ENCODE measurements around the gene PALD1.

PALD1 gene

GRCh38 chr10:70492786-70493659 is 14.5 kb downstream of the PALD1 start:
- no peaks in the 10 kb centered on the region for H3K27me3 ChIP-seq (ENCODE audit: insufficient read depth, poor library complexity, severe bottlenecking)
- TF ChIP-seq SPI1 (IDR thresholded peaks at IDR 0.05; ENCODE audit: borderline replicate concordance, low read depth) = peak; percentile 100
- TF ChIP-seq POLR2AphosphoS5 (IDR thresholded peaks at IDR 0.05; ENCODE audit: low read depth) = peak; percentile 64
- no peak for TF ChIP-seq CTCF (IDR thresholded peaks at IDR 0.05; ENCODE audit: insufficient read depth, low read length)
- no peak overlapping the region for H3K4me3 ChIP-seq (replicated peaks; ENCODE audit: insufficient read depth, low read length)
- peak overlapping the region; percentile 87 for H3K27ac ChIP-seq (replicated peaks)
- peak in 1 of 2 experiments; percentile 94 for DNase-seq (ENCODE audit: low read depth in 1 of 2, low spot score in 1 of 2)

GRCh38 chr10:70493660-70494234 is 15.2 kb downstream of the PALD1 start:
- DNase-seq (ENCODE audit: low read depth in 1 of 2, low spot score in 1 of 2) = peak in 1 of 2 experiments; percentile 84
- H3K4me3 ChIP-seq (replicated peaks; ENCODE audit: insufficient read depth, low read length) = no peak overlapping the region

GRCh38 chr10:70494536-70494935 is 16.0 kb downstream of the PALD1 start:
- H3K4me3 ChIP-seq (replicated peaks; ENCODE audit: insufficient read depth, low read length) = no peak overlapping the region
- TF ChIP-seq CTCF (IDR thresholded peaks at IDR 0.05; ENCODE audit: insufficient read depth, low read length) (no peak), POLR2AphosphoS5 (IDR thresholded peaks at IDR 0.05; ENCODE audit: low read depth) (peak; percentile 23; the same call in 1 of the 2 replicates), GABPA (IDR thresholded peaks at IDR 0.05; ENCODE audit: low read depth) (0 out of 2 replicates have a peak, but pooled peaks have one; percentile 20)
- peak overlapping the region; percentile 87 for H3K27ac ChIP-seq (replicated peaks)
- peak in 1 of 2 experiments; percentile 73 for DNase-seq (ENCODE audit: low read depth in 1 of 2, low spot score in 1 of 2)
- H3K27me3 ChIP-seq (ENCODE audit: insufficient read depth, poor library complexity, severe bottlenecking) = no peaks in the 10 kb centered on the region

More at GRCh38 chr10:70493660-70494234, 15.2 kb downstream of the PALD1 start:
- Histone ChIP-seq H3K27me3 (ENCODE audit: insufficient read depth, poor library complexity, severe bottlenecking) (no peaks in the 10 kb centered on the region), H3K27ac (replicated peaks) (peak overlapping the region; percentile 87)
- TF ChIP-seq SPI1 (IDR thresholded peaks at IDR 0.05; ENCODE audit: borderline replicate concordance, low read depth) = no peak
- TF ChIP-seq CTCF (IDR thresholded peaks at IDR 0.05; ENCODE audit: insufficient read depth, low read length) = no peak
- no peak for TF ChIP-seq REST (IDR thresholded peaks at IDR 0.05; ENCODE audit: insufficient replicate concordance, low read depth)
- TF ChIP-seq POLR2AphosphoS5 (IDR thresholded peaks at IDR 0.05; ENCODE audit: low read depth) = no peak
- TF ChIP-seq GABPA (IDR thresholded peaks at IDR 0.05; ENCODE audit: low read depth) = no peak

GRCh38 chr10:70494966-70495365 is 16.4 kb downstream of the PALD1 start:
- TF ChIP-seq CTCF (IDR thresholded peaks at IDR 0.05; ENCODE audit: insufficient read depth, low read length) (no peak), GABPA (IDR thresholded peaks at IDR 0.05; ENCODE audit: low read depth) (no peak), POLR2AphosphoS5 (IDR thresholded peaks at IDR 0.05; ENCODE audit: low read depth) (no peak), SPI1 (IDR thresholded peaks at IDR 0.05; ENCODE audit: borderline replicate concordance, low read depth) (no peak), REST (IDR thresholded peaks at IDR 0.05; ENCODE audit: insufficient replicate concordance, low read depth) (no peak)
- peak overlapping the region; percentile 87 for H3K27ac ChIP-seq (replicated peaks)
- H3K27me3 ChIP-seq (ENCODE audit: insufficient read depth, poor library complexity, severe bottlenecking) = no peaks in the 10 kb centered on the region
- peak in 1 of 2 experiments; percentile 81 for DNase-seq (ENCODE audit: low read depth in 1 of 2, low spot score in 1 of 2)
- no peak overlapping the region for H3K4me3 ChIP-seq (replicated peaks; ENCODE audit: insufficient read depth, low read length)

Measured in HL-60 (cell line).